Breast epithelium (tissue), 4 donors: ENCODE results near the gene OPCML. TPM values are rescaled to one million over a fixed set of nuclear protein-coding genes. Genes with fewer than 3 reads are reported as not detected.

Source experiments
- DNase-seq, 2 donors: peaks; one replicate each; pipeline ENCODE4 v3.0.0-alpha.2; 2019; ENCODE audit warnings: low spot score in 2 of 2
- H3K27ac ChIP-seq, 2 donors: fragments of 200-600 bp; sonication (generic) in 1 of 2; one replicate each; pipeline ENCODE4 v1.5.1; 2016 to 2019; ENCODE audit warnings: mild to moderate bottlenecking in 1 of 2
- H3K27me3 ChIP-seq, 2 donors: fragments of 200-600 bp; sonication (generic) in 1 of 2; one replicate each; pipeline versions ENCODE4 v1.5.1 to v1.6.0; 2017 to 2019; ENCODE audit warnings: control low read depth in 1 of 2, mild to moderate bottlenecking in 1 of 2
- H3K36me3 ChIP-seq: fragments of 200-600 bp; one replicate; pipeline ENCODE4 v1.5.1; 2019
- H3K4me1 ChIP-seq, 2 donors: fragments of 200-600 bp; sonication (generic); one replicate each; pipeline ENCODE4 v1.5.1; 2016 to 2019; ENCODE audit warnings: control low read depth in 1 of 2
- H3K4me3 ChIP-seq, 3 donors: fragments of 200-600 bp; sonication (generic); 1 replicate in 2 of 3; 2 replicates in 1 of 3; pipeline ENCODE4 v1.5.1; 2016 to 2019; ENCODE audit warnings: mild to moderate bottlenecking in 3 of 3, moderate library complexity in 2 of 3
- H3K9me3 ChIP-seq, 2 donors: fragments of 200-600 bp; sonication (generic) in 1 of 2; one replicate each; pipeline ENCODE4 v1.5.1; 2016 to 2019; ENCODE audit warnings: control low read depth in 1 of 2
- CTCF ChIP-seq, 3 donors: fragments of 450-650 bp; IDR thresholded peaks; one replicate each; pipeline ENCODE4 v1.5.1; 2016 to 2017; ENCODE audit warnings: antibody characterized with exemption in 3 of 3, mild to moderate bottlenecking in 3 of 3, moderate library complexity in 3 of 3
- POLR2A ChIP-seq: fragments of 450-650 bp; IDR thresholded peaks from one replicate; pipeline ENCODE4 v1.6.1; 2016; ENCODE audit warnings: antibody characterized with exemption, mild to moderate bottlenecking, moderate library complexity
- POLR2AphosphoS5 ChIP-seq, 3 donors: sonication (generic); formaldehyde crosslinking; IDR thresholded peaks; one replicate each; pipeline ENCODE4 v1.6.1; 2017; ENCODE audit warnings: antibody characterized with exemption in 3 of 3
- intact Hi-C: fragments of 100-400 bp; cut with DNase I; formaldehyde crosslinking; loops from one replicate; pipeline ENCODE4 v1.15.1; 2023; ENCODE audit warnings: low total_unique reads
- total RNA-seq, 3 donors: library from RNA; depleted of rRNA; stranded (reverse); fragments of >200 nt; gene quantifications; one replicate each; pipeline ENCODE4 v1.1.0, GENCODE V29; 2016

Gene OPCML
- total RNA-seq, 3 donors from 2014 or later: not detected

GRCh38 chr11:132780046-132780445, 752.3 kb downstream of the OPCML start:
- H3K4me3 ChIP-seq: no peak overlapping the region
- TF ChIP-seq CTCF (IDR thresholded peaks at IDR 0.05) (no peak), POLR2A (no peak), POLR2AphosphoS5 (IDR thresholded peaks at IDR 0.05) (no peak)
- H3K27me3 ChIP-seq: no peaks in the 10 kb centered on the region
- H3K27ac ChIP-seq: no peak overlapping the region
- no peaks in the 10 kb centered on the region for H3K4me1 ChIP-seq
- H3K9me3 ChIP-seq: no peaks in the 10 kb centered on the region
- H3K36me3 ChIP-seq: no peaks in the 10 kb centered on the region
- intact Hi-C loops: no loop called here
- DNase-seq: no peak

GRCh38 chr11:132779497-132779896, 752.8 kb downstream of the OPCML start:
- TF ChIP-seq POLR2A (no peak), POLR2AphosphoS5 (IDR thresholded peaks at IDR 0.05) (no peak), CTCF (IDR thresholded peaks at IDR 0.05) (no peak)
- H3K36me3 ChIP-seq: no peaks in the 10 kb centered on the region
- no peaks in the 10 kb centered on the region for H3K9me3 ChIP-seq
- no peaks in the 10 kb centered on the region for H3K4me1 ChIP-seq
- no peak overlapping the region for H3K27ac ChIP-seq
- no peak for DNase-seq
- intact Hi-C loops: no loop called here
- H3K27me3 ChIP-seq: no peaks in the 10 kb centered on the region
- no peak overlapping the region for H3K4me3 ChIP-seq

DNA sequence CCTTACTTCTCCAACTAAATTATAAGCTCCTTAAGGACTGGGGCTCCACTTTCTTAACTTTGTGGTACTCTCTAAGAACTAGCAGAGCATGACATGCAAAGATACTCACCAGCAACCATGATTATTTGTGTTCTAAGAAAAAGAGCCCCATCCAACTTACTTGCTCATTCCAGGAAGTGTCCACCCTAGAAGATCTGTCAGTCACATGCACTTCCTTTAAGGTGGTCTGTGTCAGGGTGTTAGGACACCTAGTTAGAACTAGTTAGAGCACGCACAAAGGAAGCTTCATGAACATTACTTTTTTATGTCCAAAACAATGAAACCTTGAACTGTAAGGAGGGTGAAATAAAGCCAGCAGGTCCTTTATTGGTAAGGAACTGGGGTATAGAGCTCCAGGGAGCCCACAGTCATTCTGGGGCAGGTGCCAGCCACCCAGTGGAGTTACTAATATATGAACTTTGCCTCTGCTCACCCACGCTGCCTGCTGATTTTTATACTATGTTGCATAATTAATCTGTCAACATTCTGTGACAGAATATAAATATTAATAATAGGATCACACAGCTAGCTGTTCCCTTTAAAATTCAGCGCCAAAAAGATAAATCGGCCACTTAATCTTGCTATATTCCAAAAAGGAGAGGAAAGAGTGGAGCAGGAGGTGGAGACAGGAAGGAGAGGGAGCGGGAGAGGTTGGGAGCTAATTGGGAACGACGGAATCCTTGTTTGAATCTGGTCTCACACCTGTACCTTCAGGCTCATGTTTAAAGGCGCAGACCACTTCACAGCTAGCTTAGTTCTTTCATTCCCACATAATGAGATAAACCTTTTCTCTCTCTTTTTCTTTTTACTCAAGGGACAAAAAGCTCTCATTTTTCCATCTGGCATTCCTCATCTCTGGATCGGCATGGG, 755.0 kb downstream of the OPCML start:
- no peaks in the 10 kb centered on the region for H3K9me3 ChIP-seq
- no peaks in the 10 kb centered on the region for H3K4me1 ChIP-seq
- no peak for DNase-seq
- TF ChIP-seq CTCF (IDR thresholded peaks at IDR 0.05) (no peak), POLR2AphosphoS5 (IDR thresholded peaks at IDR 0.05) (no peak), POLR2A (no peak)
- no peaks in the 10 kb centered on the region for H3K27me3 ChIP-seq
- no peak overlapping the region for H3K27ac ChIP-seq
- no peaks in the 10 kb centered on the region for H3K36me3 ChIP-seq
- no peak overlapping the region for H3K4me3 ChIP-seq
- intact Hi-C loops: no loop called here

- TF ChIP-seq POLR2AphosphoS5 (IDR thresholded peaks at IDR 0.05): no peak
- no peak for TF ChIP-seq POLR2A
- TF ChIP-seq CTCF (IDR thresholded peaks at IDR 0.05): no peak
- intact Hi-C loops: no loop called here
- no peaks in the 10 kb centered on the region for H3K27me3 ChIP-seq
- DNase-seq: no peak
- H3K4me1 ChIP-seq: no peaks in the 10 kb centered on the region
- H3K36me3 ChIP-seq: no peaks in the 10 kb centered on the region
- H3K4me3 ChIP-seq: no peak overlapping the region
- H3K27ac ChIP-seq: no peak overlapping the region
- H3K9me3 ChIP-seq: no peaks in the 10 kb centered on the region
These were observed 758.5 kb downstream of the OPCML start for GRCh38 chr11:132773751-132774150.

DNA sequence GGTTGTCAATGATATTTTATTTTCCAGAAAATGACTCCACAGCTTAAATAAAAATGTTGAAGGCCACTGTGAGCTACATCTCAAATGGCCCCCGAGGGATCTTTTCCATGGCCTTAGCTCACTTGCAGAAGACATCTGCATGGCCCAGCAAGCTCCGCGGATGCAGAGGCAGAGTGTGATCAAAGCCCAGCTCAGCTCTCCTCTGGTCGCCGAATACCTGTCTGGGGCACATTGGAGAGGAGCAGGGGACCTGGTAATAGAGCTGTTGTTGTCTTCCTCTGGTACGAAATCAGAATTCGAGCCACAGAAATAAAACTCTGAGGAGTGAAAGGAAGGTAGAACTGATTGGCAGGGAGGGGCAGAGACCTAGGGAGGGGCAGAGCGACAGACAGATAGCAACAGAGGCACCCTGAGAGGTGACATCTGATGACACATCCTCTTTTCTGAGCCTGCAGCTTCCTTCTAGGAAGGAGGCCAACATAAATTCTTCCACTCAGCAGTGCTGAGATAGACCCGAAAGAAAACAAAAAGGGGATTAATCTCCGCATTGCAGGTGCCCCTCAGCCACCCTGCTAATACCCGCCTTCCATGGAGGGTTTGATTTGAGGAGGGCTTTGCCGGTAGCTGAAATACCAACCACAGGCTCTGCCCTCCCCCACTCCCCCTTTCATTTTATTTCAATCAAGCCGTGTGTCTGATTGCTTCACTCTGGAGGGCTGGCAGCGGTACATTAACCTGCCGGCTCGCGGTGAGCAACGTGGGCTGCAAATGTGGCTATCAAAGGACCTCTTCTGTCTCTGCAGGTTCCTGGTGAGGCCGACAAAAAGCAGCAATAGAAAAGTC, 759.4 kb downstream of the OPCML start:
- H3K36me3 ChIP-seq: no peaks in the 10 kb centered on the region
- H3K27ac ChIP-seq: no peak overlapping the region
- H3K27me3 ChIP-seq: no peaks in the 10 kb centered on the region
- no peaks in the 10 kb centered on the region for H3K9me3 ChIP-seq
- TF ChIP-seq POLR2AphosphoS5 (IDR thresholded peaks at IDR 0.05) (no peak), POLR2A (no peak), CTCF (IDR thresholded peaks at IDR 0.05) (no peak)
- DNase-seq: no peak
- H3K4me1 ChIP-seq: no peaks in the 10 kb centered on the region
- intact Hi-C loops: no loop called here
- H3K4me3 ChIP-seq: no peak overlapping the region
